Fibroblast of lung (primary cell): Measurements from ENCODE around the gene PEX11G. TPM values are rescaled to one million over a fixed set of nuclear protein-coding genes. Genes with fewer than 3 reads are reported as not detected.

Experiments used
- DNase-seq, 2 donors: peaks; one replicate each; pipeline versions ENCODE4 v3.0.0 to v3.0.0-alpha.2; 2010; ENCODE audit warnings: low read depth in 2 of 2
- H2AFZ ChIP-seq: 2 replicates; pipeline ENCODE4 v1.5.1; 2012; ENCODE audit warnings: low read length, control low read depth, inconsistent platforms
- H3K27ac ChIP-seq: 2 replicates; pipeline ENCODE4 v1.5.1; 2011; ENCODE audit warnings: low read length, control low read depth; ENCODE audit not compliant: insufficient read depth
- H3K27me3 ChIP-seq: 2 replicates; pipeline ENCODE4 v1.5.1; 2011; ENCODE audit warnings: mild to moderate bottlenecking, low read length; ENCODE audit not compliant: control insufficient read depth, insufficient read depth
- H3K36me3 ChIP-seq: 2 replicates; pipeline ENCODE4 v1.5.1; 2011; ENCODE audit warnings: low read length; ENCODE audit not compliant: control insufficient read depth, insufficient read depth
- H3K4me1 ChIP-seq: 2 replicates; pipeline ENCODE4 v1.5.1; 2011; ENCODE audit warnings: low read length; ENCODE audit not compliant: control insufficient read depth, insufficient read depth; ENCODE audit errors: extremely low read depth
- H3K4me2 ChIP-seq: 2 replicates; pipeline ENCODE4 v1.5.1; 2011; ENCODE audit warnings: low read length, control low read depth; ENCODE audit not compliant: insufficient read depth; ENCODE audit errors: extremely low read depth
- H3K4me3 ChIP-seq, 4 experiments: fragments of 200-600 bp in 1 of 4; sonication (generic) in 1 of 4; replicated peaks in 1 of 4; 2 replicates each; pipeline ENCODE4 v1.5.1; 2011 to 2016; ENCODE audit warnings: low read length in 4 of 4, low read depth in 3 of 4, mild to moderate bottlenecking in 3 of 4, control low read depth in 2 of 4, inconsistent platforms in 1 of 4, mixed read lengths in 1 of 4; ENCODE audit not compliant: insufficient read depth in 1 of 4; ENCODE audit errors: control extremely low read depth in 1 of 4
- H3K79me2 ChIP-seq: 2 replicates; pipeline ENCODE4 v1.5.1; 2012; ENCODE audit warnings: mild to moderate bottlenecking, low read length, inconsistent platforms; ENCODE audit not compliant: control insufficient read depth, insufficient read depth
- H3K9ac ChIP-seq: 2 replicates; pipeline ENCODE4 v1.5.1; 2011; ENCODE audit warnings: mild to moderate bottlenecking, low read length, control low read depth; ENCODE audit not compliant: insufficient read depth
- H3K9me3 ChIP-seq: 2 replicates; pipeline ENCODE4 v1.5.1; 2012; ENCODE audit warnings: low read depth, low read length; ENCODE audit not compliant: control insufficient read depth, insufficient read depth
- H4K20me1 ChIP-seq: 2 replicates; pipeline ENCODE4 v1.5.1; 2011; ENCODE audit warnings: low read length; ENCODE audit not compliant: control insufficient read depth, insufficient read depth; ENCODE audit errors: extremely low read depth
- EZH2 ChIP-seq: IDR thresholded peaks from 2 replicates; pipeline ENCODE4 v1.5.1; 2012; ENCODE audit warnings: low read length, control low read depth, mild to moderate bottlenecking; ENCODE audit errors: missing control alignments
- polyA plus RNA-seq, 2 donors: library from polyadenylated mRNA; depleted of rRNA in 1 of 2; stranded (reverse) in 1 of 2; unstranded in 1 of 2; fragments of >200 nt; gene quantifications; 2 replicates each; pipeline ENCODE4 v1.2.1, GENCODE V29; 2011 to 2012; ENCODE audit warnings: missing spikeins in 1 of 2
- total RNA-seq: library from RNA; depleted of rRNA; stranded (reverse); fragments of >200 nt; gene quantifications from 2 replicates; pipeline ENCODE4 v1.2.1, GENCODE V29; 2014
- TF ChIP-seq, protein P1 (sequence below), 2 donors: IDR thresholded peaks in 1 of 2; conservative IDR thresholded peaks in 1 of 2; 1 replicate in 1 of 2; 2 replicates in 1 of 2; pipeline ENCODE4 v1.5.1; 2011 to 2012; ENCODE audit warnings: low read length in 2 of 2, control low read depth in 1 of 2, inconsistent platforms in 1 of 2, low read depth in 1 of 2, mild to moderate bottlenecking in 1 of 2

The PEX11G gene
- total and polyA plus RNA-seq, 2 donors (not counting 1 experiment from before 2014, with no cell fraction given), result 1.2 to 3.8 TPM

DNA sequence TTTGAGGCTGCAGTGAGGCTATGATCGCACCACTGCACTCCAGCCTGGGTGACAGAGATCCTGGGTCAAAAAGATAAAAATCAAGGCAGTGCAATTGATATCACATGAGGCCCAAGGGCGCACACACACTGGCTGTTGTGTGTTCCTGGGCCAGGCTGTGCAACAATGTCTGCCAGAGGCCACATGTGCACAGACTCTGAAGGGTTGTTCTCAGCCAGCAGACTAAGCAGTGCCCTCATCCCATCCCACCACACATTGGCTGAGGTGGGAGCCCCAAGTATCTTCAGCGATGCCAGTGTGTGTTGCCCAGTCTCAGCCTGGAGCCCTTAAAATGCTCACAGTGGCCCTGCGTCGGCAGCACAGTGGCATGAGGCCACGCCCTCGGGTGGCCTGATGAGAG, 12.6 kb downstream of the PEX11G start:
- Histone ChIP-seq H3K4me1 (no peaks in the 10 kb centered on the region), H3K79me2 (no peaks in the 10 kb centered on the region), H3K27me3 (no peaks in the 10 kb centered on the region), H3K9ac (no peak overlapping the region), H2AFZ (no peak overlapping the region), H3K36me3 (no peaks in the 10 kb centered on the region), H3K27ac (no peak overlapping the region), H3K4me2 (no peak overlapping the region), H4K20me1 (no peaks in the 10 kb centered on the region), H3K4me3 (no peak overlapping the region), H3K9me3 (no peaks in the 10 kb centered on the region)
- no peak for DNase-seq
- TF ChIP-seq, protein P1, sequence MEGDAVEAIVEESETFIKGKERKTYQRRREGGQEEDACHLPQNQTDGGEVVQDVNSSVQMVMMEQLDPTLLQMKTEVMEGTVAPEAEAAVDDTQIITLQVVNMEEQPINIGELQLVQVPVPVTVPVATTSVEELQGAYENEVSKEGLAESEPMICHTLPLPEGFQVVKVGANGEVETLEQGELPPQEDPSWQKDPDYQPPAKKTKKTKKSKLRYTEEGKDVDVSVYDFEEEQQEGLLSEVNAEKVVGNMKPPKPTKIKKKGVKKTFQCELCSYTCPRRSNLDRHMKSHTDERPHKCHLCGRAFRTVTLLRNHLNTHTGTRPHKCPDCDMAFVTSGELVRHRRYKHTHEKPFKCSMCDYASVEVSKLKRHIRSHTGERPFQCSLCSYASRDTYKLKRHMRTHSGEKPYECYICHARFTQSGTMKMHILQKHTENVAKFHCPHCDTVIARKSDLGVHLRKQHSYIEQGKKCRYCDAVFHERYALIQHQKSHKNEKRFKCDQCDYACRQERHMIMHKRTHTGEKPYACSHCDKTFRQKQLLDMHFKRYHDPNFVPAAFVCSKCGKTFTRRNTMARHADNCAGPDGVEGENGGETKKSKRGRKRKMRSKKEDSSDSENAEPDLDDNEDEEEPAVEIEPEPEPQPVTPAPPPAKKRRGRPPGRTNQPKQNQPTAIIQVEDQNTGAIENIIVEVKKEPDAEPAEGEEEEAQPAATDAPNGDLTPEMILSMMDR (conservative IDR thresholded peaks at IDR 0.05 in 1 of 2, IDR thresholded peaks at IDR 0.05 in 1 of 2; ENCODE audit: low read depth in 1 of 2, low read length in 2 of 2), result no peak
- no peak for TF ChIP-seq EZH2

DNA sequence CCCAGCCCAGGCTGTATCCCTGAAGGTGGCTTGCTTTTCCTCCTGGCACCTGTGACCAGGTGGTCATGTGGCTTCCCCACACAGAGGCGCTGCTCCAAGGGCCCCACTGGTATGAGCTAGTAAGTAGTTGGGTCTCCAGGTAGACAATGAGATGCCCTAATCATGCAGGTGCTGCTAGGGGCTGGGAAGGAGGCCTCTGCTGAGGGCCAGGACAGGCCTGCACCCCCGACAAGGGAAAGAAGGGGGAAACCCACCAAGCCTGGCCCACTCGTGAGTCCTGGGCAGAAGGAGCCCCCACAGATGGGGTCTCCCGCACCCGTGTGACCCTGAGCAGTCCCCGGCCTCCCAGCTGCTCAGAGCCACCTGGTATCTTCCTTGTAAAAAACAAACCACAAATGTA, 13.2 kb downstream of the PEX11G start:
- DNase-seq, result no peak
- TF ChIP-seq, protein P1 (conservative IDR thresholded peaks at IDR 0.05 in 1 of 2, IDR thresholded peaks at IDR 0.05 in 1 of 2; ENCODE audit: low read depth in 1 of 2, low read length in 2 of 2), result no peak
- TF ChIP-seq EZH2, result no peak
- H3K79me2 ChIP-seq, result no peaks in the 10 kb centered on the region
- H3K4me1 ChIP-seq, result no peaks in the 10 kb centered on the region
- no peaks in the 10 kb centered on the region for H3K36me3 ChIP-seq
- H4K20me1 ChIP-seq, result no peaks in the 10 kb centered on the region
- no peak overlapping the region for H3K4me3 ChIP-seq
- no peak overlapping the region for H3K9ac ChIP-seq
- no peak overlapping the region for H3K4me2 ChIP-seq
- no peak overlapping the region for H3K27ac ChIP-seq
- H3K9me3 ChIP-seq, result no peaks in the 10 kb centered on the region
- H3K27me3 ChIP-seq, result no peaks in the 10 kb centered on the region
- H2AFZ ChIP-seq, result no peak overlapping the region

DNA sequence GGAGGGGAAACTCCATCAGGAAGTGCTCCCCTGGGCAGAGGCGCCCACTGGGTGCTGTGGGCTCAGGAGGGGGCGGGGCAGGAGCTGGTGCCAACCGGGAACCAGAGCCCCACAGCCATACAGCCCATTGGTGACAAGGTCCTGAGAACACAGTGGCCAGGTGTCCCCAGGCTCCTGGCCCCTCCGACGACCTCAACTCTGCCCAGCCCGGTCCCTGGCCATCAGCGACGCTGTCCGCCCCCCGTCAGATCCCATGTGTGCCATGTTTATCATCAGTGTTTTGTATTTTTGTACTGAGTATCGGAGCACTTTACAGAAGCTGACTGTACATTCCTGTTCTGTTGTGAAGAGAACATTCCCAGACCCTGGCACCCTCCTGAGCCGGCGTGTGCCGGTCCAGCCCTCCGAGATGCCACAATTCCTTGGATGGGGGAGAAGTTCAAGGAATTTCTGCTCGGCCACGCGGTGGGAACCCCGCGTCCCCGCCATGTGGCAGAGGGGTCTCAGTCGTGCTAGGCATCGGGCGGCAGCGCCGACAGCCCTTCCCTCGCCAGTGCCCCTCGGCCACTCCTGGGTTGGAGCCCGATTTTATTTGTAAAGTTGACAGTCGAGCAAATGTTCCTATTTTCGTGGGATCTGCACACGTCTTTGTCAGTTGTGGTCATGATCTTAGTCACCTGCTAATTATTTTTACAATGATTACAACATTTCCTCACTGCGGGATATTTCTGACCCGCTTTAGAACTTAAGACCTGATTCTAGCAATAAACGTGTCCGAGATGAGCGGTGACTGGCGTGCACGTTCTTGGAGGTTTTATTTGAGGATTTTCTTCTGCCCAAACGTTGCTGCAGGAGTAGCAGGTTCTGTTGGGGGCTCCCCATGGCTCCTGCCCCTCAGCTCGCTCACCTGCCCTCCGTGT, 16.9 kb downstream of the PEX11G start:
- Histone ChIP-seq H3K9me3 (no peaks in the 10 kb centered on the region), H3K79me2 (no peaks in the 10 kb centered on the region), H3K4me2 (no peak overlapping the region), H2AFZ (no peak overlapping the region), H3K4me1 (no peaks in the 10 kb centered on the region), H3K36me3 (peaks cover 4% of the 10 kb centered on the region), H4K20me1 (no peaks in the 10 kb centered on the region), H3K4me3 (no peak overlapping the region), H3K9ac (no peak overlapping the region), H3K27me3 (no peaks in the 10 kb centered on the region), H3K27ac (no peak overlapping the region)
- no peak for DNase-seq
- TF ChIP-seq EZH2, result no peak
- TF ChIP-seq, protein P1 (conservative IDR thresholded peaks at IDR 0.05 in 1 of 2, IDR thresholded peaks at IDR 0.05 in 1 of 2; ENCODE audit: low read depth in 1 of 2, low read length in 2 of 2), result no peak
